Stomach (tissue), 4 donors: ENCODE measurements around the gene UCHL1.

ENCODE experiments used
- CTCF ChIP-seq, 7 experiments: fragments of 450-650 bp in 4 of 7; fragments of 200-600 bp in 3 of 7; sonication (generic) in 3 of 7; IDR thresholded peaks; one replicate each; pipeline ENCODE4 v1.5.1; 2016 to 2019; ENCODE audit warnings: antibody characterized with exemption in 7 of 7, control low read depth in 2 of 7, mild to moderate bottlenecking in 1 of 7
- POLR2A ChIP-seq, 4 donors: fragments of 450-650 bp; IDR thresholded peaks; one replicate each; pipeline ENCODE4 v1.6.1; 2016; ENCODE audit warnings: antibody characterized with exemption in 4 of 4, control low read depth in 2 of 4, mild to moderate bottlenecking in 1 of 4, moderate library complexity in 1 of 4
- POLR2AphosphoS5 ChIP-seq, 3 donors: sonication (generic); formaldehyde crosslinking; IDR thresholded peaks; one replicate each; pipeline ENCODE4 v1.6.1; 2016; ENCODE audit warnings: antibody characterized with exemption in 3 of 3

- TF ChIP-seq CTCF (IDR thresholded peaks at IDR 0.05) (no peak), POLR2AphosphoS5 (IDR thresholded peaks at IDR 0.05) (no peak), POLR2A (IDR thresholded peaks at IDR 0.05) (no peak)
Observed at GRCh38 chr4:41287852-41288251, 31.1 kb downstream of the UCHL1 start.
